Neural progenitor cell (in vitro differentiated cells): Measurements from ENCODE around the gene TRIO. TPM values are rescaled to one million over a fixed set of nuclear protein-coding genes. Genes with fewer than 3 reads are reported as not detected.

Experiments
- DNase-seq: peaks from one replicate; pipeline ENCODE4 v3.0.0-alpha.2; 2016; ENCODE audit warnings: low spot score
- H2AFZ ChIP-seq: fragments of 200-600 bp; sonication (generic); replicated peaks from 2 replicates; pipeline ENCODE4 v1.6.1; 2016; ENCODE audit warnings: antibody characterized with exemption
- H3F3A ChIP-seq: fragments of 200-600 bp; sonication (generic); 2 replicates; pipeline ENCODE4 v1.6.1; 2016; ENCODE audit warnings: antibody characterized with exemption, low read depth
- H3K27ac ChIP-seq: fragments of 200-600 bp; sonication (generic); 2 replicates; pipeline ENCODE4 v1.5.1; 2016; ENCODE audit warnings: mild to moderate bottlenecking
- H3K27me3 ChIP-seq: fragments of 200-600 bp; sonication (generic); 2 replicates; pipeline ENCODE4 v1.6.1; 2016; ENCODE audit warnings: mild to moderate bottlenecking, moderate library complexity
- H3K36me3 ChIP-seq: fragments of 200-600 bp; sonication (generic); 2 replicates; pipeline ENCODE4 v1.5.1; 2016
- H3K4me1 ChIP-seq: fragments of 200-600 bp; sonication (generic); 2 replicates; pipeline ENCODE4 v1.6.1; 2016; ENCODE audit warnings: mixed run types
- H3K4me2 ChIP-seq: fragments of 200-600 bp; sonication (generic); 2 replicates; pipeline ENCODE4 v1.6.1; 2016
- H3K4me3 ChIP-seq: fragments of 200-600 bp; sonication (generic); 2 replicates; pipeline ENCODE4 v1.5.1; 2016
- H3K79me2 ChIP-seq: fragments of 200-600 bp; sonication (generic); 2 replicates; pipeline ENCODE4 v1.6.1; 2016; ENCODE audit warnings: low read depth
- H3K9ac ChIP-seq: fragments of 200-600 bp; sonication (generic); 2 replicates; pipeline ENCODE4 v1.6.1; 2016
- H3K9me3 ChIP-seq: fragments of 200-600 bp; sonication (generic); 2 replicates; pipeline ENCODE4 v1.5.1; 2016; ENCODE audit warnings: low read depth
- H4K20me1 ChIP-seq: fragments of 200-600 bp; sonication (generic); 2 replicates; pipeline ENCODE4 v1.6.1; 2016; ENCODE audit warnings: low read depth
- H3K27ac Mint-ChIP-seq: 3 replicates; pipeline ENCODE4 v1.8.0; 2021; ENCODE audit warnings: mixed read lengths
- H3K27me3 Mint-ChIP-seq: 2 replicates; pipeline ENCODE4 v1.8.0; 2022; ENCODE audit warnings: low read depth, mild to moderate bottlenecking, inconsistent platforms, moderate library complexity, mixed read lengths; ENCODE audit not compliant: insufficient read depth
- H3K36me3 Mint-ChIP-seq: 3 replicates; pipeline ENCODE4 v1.8.0; 2021; ENCODE audit warnings: mixed read lengths
- H3K4me1 Mint-ChIP-seq: 3 replicates; pipeline ENCODE4 v1.8.0; 2021; ENCODE audit warnings: mixed read lengths
- H3K4me3 Mint-ChIP-seq: 3 replicates; pipeline ENCODE4 v1.8.0; 2021; ENCODE audit warnings: mild to moderate bottlenecking, moderate library complexity, mixed read lengths
- H3K9me3 Mint-ChIP-seq: 3 replicates; pipeline ENCODE4 v1.8.0; 2020; ENCODE audit warnings: mixed read lengths
- CTCF ChIP-seq: fragments of 200-600 bp; sonication (generic); IDR thresholded peaks from 2 replicates; pipeline ENCODE4 v1.5.1; 2017; ENCODE audit warnings: antibody characterized with exemption, mild to moderate bottlenecking
- EZH2 ChIP-seq: fragments of 200-600 bp; sonication (generic); IDR thresholded peaks from 2 replicates; pipeline ENCODE4 v1.6.1; 2017; ENCODE audit warnings: antibody characterized with exemption, mild to moderate bottlenecking, moderate library complexity
- EZH2phosphoT487 ChIP-seq: fragments of 200-600 bp; sonication (generic); IDR thresholded peaks from 2 replicates; pipeline ENCODE4 v1.6.1; 2017; ENCODE audit warnings: antibody characterized with exemption
- total RNA-seq: library from RNA; depleted of rRNA; stranded (reverse); fragments of >200 nt; gene quantifications from 2 replicates; pipeline ENCODE4 v1.2.3, GENCODE V29; 2015; ENCODE audit warnings: low replicate concordance

The TRIO gene
- total RNA-seq, 1 donor from 2014 or later, result 84.7 TPM

DNA sequence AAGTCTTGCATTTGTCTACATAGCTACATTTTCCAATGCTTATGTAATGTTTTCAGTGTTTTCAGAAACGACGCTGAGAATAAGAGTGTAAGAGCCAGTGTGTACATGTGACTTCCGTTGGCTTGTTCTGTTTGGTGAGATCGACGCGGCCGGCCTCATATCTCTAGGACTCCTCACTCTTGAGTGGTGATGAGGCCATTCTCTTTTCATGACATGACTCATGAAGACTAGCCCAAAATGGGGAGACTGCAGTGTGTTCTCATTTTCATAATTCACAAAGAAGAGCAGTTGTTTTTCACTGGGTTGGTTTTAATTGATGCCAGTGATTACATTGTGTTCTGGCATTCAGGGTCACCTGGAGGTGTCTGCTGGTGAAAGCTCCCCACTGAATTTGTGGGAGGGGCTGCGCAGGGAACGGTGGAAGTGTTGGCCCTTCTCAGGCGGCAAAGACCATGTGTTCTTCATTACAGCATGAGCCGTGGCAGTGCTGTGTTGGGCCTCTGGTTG is 306.9 kb downstream of the TRIO start:
- H3K27me3 Mint-ChIP-seq, result peaks cover 9% of the 10 kb centered on the region

GRCh38 chr5:14450742-14451141 is 307.6 kb downstream of the TRIO start:
- no peaks in the 10 kb centered on the region for H3K9me3 ChIP-seq
- no peak overlapping the region for H3K9ac ChIP-seq
- peaks cover 6% of the 10 kb centered on the region for H3F3A ChIP-seq
- H3K36me3 Mint-ChIP-seq, result peaks cover 34% of the 10 kb centered on the region
- DNase-seq, result no peak
- H3K36me3 ChIP-seq, result no peaks in the 10 kb centered on the region
- H3K79me2 ChIP-seq, result peaks cover 6% of the 10 kb centered on the region
- no peak overlapping the region for H2AFZ ChIP-seq
- TF ChIP-seq EZH2 (no peak), CTCF (no peak), EZH2phosphoT487 (no peak)
- no peak overlapping the region for H3K27ac ChIP-seq
- H3K4me3 ChIP-seq, result no peak overlapping the region
- no peak overlapping the region for H3K4me3 Mint-ChIP-seq
- peaks cover 10% of the 10 kb centered on the region for H3K27me3 Mint-ChIP-seq
- H3K27ac Mint-ChIP-seq, result no peak overlapping the region
- H3K9me3 Mint-ChIP-seq, result peaks cover 4% of the 10 kb centered on the region
- no peaks in the 10 kb centered on the region for H3K27me3 ChIP-seq
- H3K4me2 ChIP-seq, result no peak overlapping the region
- peaks cover 76% of the 10 kb centered on the region for H3K4me1 Mint-ChIP-seq
- H4K20me1 ChIP-seq, result peaks cover 11% of the 10 kb centered on the region
- H3K4me1 ChIP-seq, result peaks cover 19% of the 10 kb centered on the region

More for the DNA sequence above, 306.9 kb downstream of the TRIO start:
- H3K4me1 Mint-ChIP-seq, result peaks cover 82% of the 10 kb centered on the region
- H3K27ac ChIP-seq, result no peak overlapping the region
- H3K27ac Mint-ChIP-seq, result peak overlapping the region; percentile 47
- H3K4me3 ChIP-seq, result no peak overlapping the region
- no peaks in the 10 kb centered on the region for H3K9me3 ChIP-seq
- no peaks in the 10 kb centered on the region for H3K27me3 ChIP-seq
- H3K9ac ChIP-seq, result no peak overlapping the region
- peaks cover 18% of the 10 kb centered on the region for H4K20me1 ChIP-seq
- peaks cover 25% of the 10 kb centered on the region for H3K4me1 ChIP-seq
- no peak for DNase-seq
- H3F3A ChIP-seq, result peaks cover 12% of the 10 kb centered on the region
- peaks cover 4% of the 10 kb centered on the region for H3K9me3 Mint-ChIP-seq
- peaks cover 6% of the 10 kb centered on the region for H3K79me2 ChIP-seq
- H3K4me2 ChIP-seq, result no peak overlapping the region
- peaks cover 28% of the 10 kb centered on the region for H3K36me3 Mint-ChIP-seq
- TF ChIP-seq EZH2 (no peak), EZH2phosphoT487 (no peak), CTCF (no peak)
- no peak overlapping the region for H3K4me3 Mint-ChIP-seq
- no peaks in the 10 kb centered on the region for H3K36me3 ChIP-seq
- H2AFZ ChIP-seq, result no peak overlapping the region

GRCh38 chr5:14451871-14452270 is 308.7 kb downstream of the TRIO start:
- H3K36me3 ChIP-seq, result no peaks in the 10 kb centered on the region
- no peaks in the 10 kb centered on the region for H3F3A ChIP-seq
- peak overlapping the region; percentile 12 for H3K4me2 ChIP-seq
- H3K27ac Mint-ChIP-seq, result peak overlapping the region; percentile 87
- no peak overlapping the region for H3K27ac ChIP-seq
- H3K36me3 Mint-ChIP-seq, result peaks cover 37% of the 10 kb centered on the region
- H3K4me3 ChIP-seq, result no peak overlapping the region
- TF ChIP-seq CTCF, result no peak
- TF ChIP-seq EZH2, result no peak
- TF ChIP-seq EZH2phosphoT487, result no peak
- H3K9me3 Mint-ChIP-seq, result peaks cover 4% of the 10 kb centered on the region
- H3K4me1 Mint-ChIP-seq, result peaks cover 71% of the 10 kb centered on the region
- peaks cover 12% of the 10 kb centered on the region for H3K4me1 ChIP-seq
- H3K4me3 Mint-ChIP-seq, result peak overlapping the region; percentile 72
- H3K27me3 Mint-ChIP-seq, result peaks cover 10% of the 10 kb centered on the region
- no peak overlapping the region for H2AFZ ChIP-seq
- H4K20me1 ChIP-seq, result peaks cover 3% of the 10 kb centered on the region
- peaks cover 2% of the 10 kb centered on the region for H3K79me2 ChIP-seq
- DNase-seq, result no peak
- no peaks in the 10 kb centered on the region for H3K27me3 ChIP-seq
- H3K9ac ChIP-seq, result no peak overlapping the region
- no peaks in the 10 kb centered on the region for H3K9me3 ChIP-seq
